Activated CD8-positive, alpha-beta T cell treated with anti-CD3 and anti-CD28 coated beads for 36 hours (primary cell): ENCODE results near the gene SFXN5. TPM values are rescaled to one million over a fixed set of nuclear protein-coding genes. Genes with fewer than 3 reads are reported as not detected.

Source experiments
- ATAC-seq: fragments of 200-7000 bp; cut with Tn5 transposase; one replicate; pipeline ENCODE4 v1.10.0; 2021; ENCODE audit warnings: mild to moderate bottlenecking, moderate library complexity
- CTCF ChIA-PET: fragments of 350-600 bp; sonication (Branson Sonifier 250); formaldehyde crosslinking; loops from one replicate; lab custom pipeline; 2021; ENCODE audit warnings: antibody characterized with exemption; lab: Charles Lee
- POLR2A ChIA-PET: fragments of 350-600 bp; sonication (Branson Sonifier 250); formaldehyde crosslinking; loops from one replicate; lab custom pipeline; 2021; ENCODE audit warnings: antibody characterized with exemption; lab: Charles Lee
- DNase-seq: peaks from one replicate; pipeline ENCODE4 v3.0.0-alpha.2; 2020
- H3K27ac Mint-ChIP-seq: one replicate; pipeline ENCODE4 v1.8.0; 2021; ENCODE audit warnings: mild to moderate bottlenecking, mixed read lengths
- H3K27me3 Mint-ChIP-seq: one replicate; pipeline ENCODE4 v1.8.0; 2021; ENCODE audit warnings: mixed read lengths
- H3K36me3 Mint-ChIP-seq: one replicate; pipeline ENCODE4 v1.8.0; 2021; ENCODE audit warnings: low read depth, mixed read lengths
- H3K4me1 Mint-ChIP-seq: one replicate; pipeline ENCODE4 v1.8.0; 2021; ENCODE audit warnings: low read depth, mixed read lengths
- H3K4me3 Mint-ChIP-seq: one replicate; pipeline ENCODE4 v1.8.0; 2021; ENCODE audit warnings: mild to moderate bottlenecking, moderate library complexity, mixed read lengths
- H3K9me3 Mint-ChIP-seq: one replicate; pipeline ENCODE4 v1.8.0; 2021; ENCODE audit warnings: mixed read lengths
- CTCF ChIP-seq: fragments of 200-600 bp; IDR thresholded peaks from one replicate; pipeline ENCODE4 v1.8.0; 2022; ENCODE audit warnings: antibody characterized with exemption, mild to moderate bottlenecking
- intact Hi-C: fragments of 100-400 bp; cut with micrococcal nuclease; formaldehyde crosslinking; loops from one replicate; pipeline ENCODE4 v1.10.0; 2022
- total RNA-seq, 2 experiments: library from RNA; stranded (reverse); gene quantifications; one replicate each; pipeline ENCODE4 v1.2.3, GENCODE V29; 2021

SFXN5 gene
- total RNA-seq, 2 experiments from 2014 or later: 7.4 to 9.6 TPM

GRCh38 chr2:72991980-72992733 lies 79.4 kb downstream of the SFXN5 start:
- intact Hi-C loops: loop anchor here (2.0 to 5.0 kb wide), 2 partner anchors 170 to 185 kb away; no protein-coding TSS in a partner anchor
- H3K27me3 Mint-ChIP-seq: no peaks in the 10 kb centered on the region
- no peak overlapping the region for H3K27ac Mint-ChIP-seq
- ChIA-PET POLR2A (no interaction called here), CTCF (interaction anchor here (0.6 to 4.8 kb wide), 23 partner anchors 8 to 220 kb away, joined by 3 to 60 read pairs (median 5); partner anchors contain the start of gene SPR)
- TF ChIP-seq CTCF: no peak
- ATAC-seq (no peak), DNase-seq (no peak)
- no peaks in the 10 kb centered on the region for H3K36me3 Mint-ChIP-seq
- H3K9me3 Mint-ChIP-seq: no peaks in the 10 kb centered on the region
- H3K4me1 Mint-ChIP-seq: no peaks in the 10 kb centered on the region
- H3K4me3 Mint-ChIP-seq: no peak overlapping the region

- ATAC-seq: no peak
- intact Hi-C loops: loop anchor here (5.0 kb wide), 1 partner anchor 171 kb away; no protein-coding TSS in a partner anchor
- CTCF ChIA-PET: interaction anchor here (0.6 to 4.8 kb wide), 16 partner anchors 8 to 221 kb away, joined by 3 to 60 read pairs (median 6); partner anchors contain the start of gene SPR
- no peak for DNase-seq
- Mint-ChIP-seq H3K27me3 (no peaks in the 10 kb centered on the region), H3K36me3 (no peaks in the 10 kb centered on the region), H3K9me3 (no peaks in the 10 kb centered on the region), H3K4me3 (no peak overlapping the region), H3K27ac (no peak overlapping the region), H3K4me1 (no peaks in the 10 kb centered on the region)
- TF ChIP-seq CTCF: no peak
- POLR2A ChIA-PET: no interaction called here
Observed at GRCh38 chr2:72991439-72991725, 80.1 kb downstream of the SFXN5 start.

- DNase-seq (no peak), ATAC-seq (no peak)
- H3K9me3 Mint-ChIP-seq: no peaks in the 10 kb centered on the region
- ChIA-PET CTCF (interaction anchor here (0.7 to 4.8 kb wide), 10 partner anchors 9 to 186 kb away, joined by 3 to 60 read pairs (median 6); partner anchors contain the start of gene SPR), POLR2A (no interaction called here)
- no peaks in the 10 kb centered on the region for H3K4me1 Mint-ChIP-seq
- intact Hi-C loops: loop anchor here (5.0 kb wide), 1 partner anchor 171 kb away; no protein-coding TSS in a partner anchor
- H3K4me3 Mint-ChIP-seq: no peak overlapping the region
- no peak for TF ChIP-seq CTCF
- no peaks in the 10 kb centered on the region for H3K36me3 Mint-ChIP-seq
- H3K27ac Mint-ChIP-seq: no peak overlapping the region
- no peaks in the 10 kb centered on the region for H3K27me3 Mint-ChIP-seq
Observed at GRCh38 chr2:72990695-72991438, 80.6 kb downstream of the SFXN5 start.

GRCh38 chr2:72989770-72990556 lies 81.5 kb downstream of the SFXN5 start:
- H3K36me3 Mint-ChIP-seq: no peaks in the 10 kb centered on the region
- H3K27me3 Mint-ChIP-seq: no peaks in the 10 kb centered on the region
- TF ChIP-seq CTCF: no peak
- no peak overlapping the region for H3K27ac Mint-ChIP-seq
- H3K4me3 Mint-ChIP-seq: no peak overlapping the region
- DNase-seq (no peak), ATAC-seq (no peak)
- H3K9me3 Mint-ChIP-seq: no peaks in the 10 kb centered on the region
- no peaks in the 10 kb centered on the region for H3K4me1 Mint-ChIP-seq
- ChIA-PET CTCF (interaction anchor here (4.8 kb wide), 1 partner anchor 187 kb away, joined by 60 read pairs; no protein-coding TSS in a partner anchor), POLR2A (no interaction called here)
- intact Hi-C loops: loop anchor here (5.0 kb wide), 1 partner anchor 172 kb away; no protein-coding TSS in a partner anchor
